Daoy (cell line): ENCODE measurements around the gene MAP2K6. TPM values are rescaled to one million over a fixed set of nuclear protein-coding genes. Genes with fewer than 3 reads are reported as not detected.

Source experiments
- DNase-seq: peaks from one replicate; pipeline ENCODE4 v3.0.0-alpha.2; 2015; ENCODE audit warnings: low read depth
- total RNA-seq: library from RNA; depleted of rRNA; stranded (reverse); fragments of >200 nt; shearing (Covaris generic); gene quantifications from 2 replicates; pipeline ENCODE4 v1.2.3, GENCODE V29; 2014

Gene MAP2K6
- total RNA-seq, 1 experiment from 2014 or later: 0.40 TPM

DNA sequence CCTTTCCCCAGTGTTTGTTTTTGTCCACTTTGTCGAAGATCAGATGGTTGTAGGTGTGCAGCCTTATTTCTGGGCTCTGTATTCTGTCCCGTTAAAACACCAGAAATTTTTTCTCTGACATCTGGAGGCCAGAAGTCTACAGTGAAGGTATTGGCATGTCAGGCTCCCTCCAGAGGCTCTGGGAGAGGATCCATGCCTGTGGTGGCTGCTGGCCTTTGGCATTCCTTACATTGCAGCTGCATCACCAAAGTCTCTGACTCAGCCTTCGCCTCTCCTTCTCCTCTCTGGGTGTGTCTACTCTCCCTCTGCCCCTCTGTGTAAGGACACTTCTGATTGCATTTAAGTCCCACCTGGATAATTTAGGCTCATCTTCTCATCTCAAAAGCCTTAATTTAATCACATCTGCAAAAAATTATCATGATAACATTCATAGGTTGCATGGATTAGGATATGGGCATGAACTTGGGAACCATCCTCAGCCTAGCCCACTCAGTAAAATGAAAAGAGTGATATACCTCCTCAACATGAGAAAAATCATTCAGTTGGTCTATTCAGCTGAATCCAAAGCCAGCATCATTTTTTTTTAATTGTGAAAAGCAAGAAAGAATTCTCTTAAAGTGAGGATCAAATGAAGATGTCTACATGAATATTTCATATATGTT is 78.0 kb downstream of the MAP2K6 start:
- peak; percentile 75 for DNase-seq

DNA sequence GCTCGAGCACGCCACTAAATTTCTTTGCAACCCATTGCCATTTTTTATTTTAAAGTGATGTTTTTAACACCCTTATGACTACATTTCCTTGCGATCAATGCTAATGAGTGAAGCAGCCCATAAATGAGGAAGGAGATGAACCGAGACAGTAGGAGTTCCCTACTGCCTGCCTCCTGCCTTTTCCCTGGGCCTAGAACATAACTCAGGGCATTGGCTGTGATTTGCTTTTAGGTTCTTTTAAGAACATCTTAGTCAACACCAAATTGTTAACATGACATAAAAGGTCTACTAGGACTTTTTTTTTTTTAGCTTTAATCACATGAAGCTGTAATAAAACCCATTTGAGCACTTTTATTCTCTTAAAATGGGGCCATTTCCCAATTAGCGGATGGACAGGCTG is 81.3 kb downstream of the MAP2K6 start:
- DNase-seq: no peak

DNA sequence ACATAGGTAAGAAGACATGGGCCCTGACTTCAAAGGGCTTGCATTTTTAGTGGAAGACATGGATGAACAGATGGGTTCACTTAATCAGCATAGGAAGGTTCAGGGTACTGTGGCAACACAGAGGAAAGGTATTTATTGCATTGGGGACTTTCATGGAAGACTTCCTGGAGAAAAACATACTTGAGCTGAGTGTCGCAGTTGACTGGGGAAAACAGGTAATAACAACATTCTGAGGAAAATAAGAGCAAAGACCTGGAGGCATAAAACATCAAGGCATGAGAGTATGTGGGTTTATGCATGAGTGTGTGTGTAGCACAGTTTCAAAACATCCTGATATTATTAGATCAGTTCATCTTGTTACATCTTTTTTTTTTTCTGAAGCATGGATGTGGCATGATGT is 82.7 kb downstream of the MAP2K6 start:
- no peak for DNase-seq

DNA sequence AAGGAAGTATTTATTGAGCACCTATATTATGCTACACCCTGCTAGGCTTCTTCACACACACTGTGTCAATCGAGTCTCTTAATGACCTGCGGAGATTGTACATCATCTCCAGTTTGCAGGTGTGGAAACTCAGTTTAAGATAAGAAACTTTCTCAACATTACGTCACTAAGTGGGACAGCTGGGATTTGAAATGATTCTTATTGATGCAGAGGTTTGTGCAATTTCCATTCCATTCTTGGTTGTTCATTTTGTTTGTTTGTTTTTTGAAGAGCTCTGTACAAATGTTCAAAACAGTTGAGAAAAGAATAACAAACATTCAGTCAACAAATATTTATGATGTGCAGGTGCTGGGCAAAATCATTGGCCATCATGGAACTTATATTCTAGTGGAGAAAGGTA is 84.8 kb downstream of the MAP2K6 start:
- no peak for DNase-seq

DNA sequence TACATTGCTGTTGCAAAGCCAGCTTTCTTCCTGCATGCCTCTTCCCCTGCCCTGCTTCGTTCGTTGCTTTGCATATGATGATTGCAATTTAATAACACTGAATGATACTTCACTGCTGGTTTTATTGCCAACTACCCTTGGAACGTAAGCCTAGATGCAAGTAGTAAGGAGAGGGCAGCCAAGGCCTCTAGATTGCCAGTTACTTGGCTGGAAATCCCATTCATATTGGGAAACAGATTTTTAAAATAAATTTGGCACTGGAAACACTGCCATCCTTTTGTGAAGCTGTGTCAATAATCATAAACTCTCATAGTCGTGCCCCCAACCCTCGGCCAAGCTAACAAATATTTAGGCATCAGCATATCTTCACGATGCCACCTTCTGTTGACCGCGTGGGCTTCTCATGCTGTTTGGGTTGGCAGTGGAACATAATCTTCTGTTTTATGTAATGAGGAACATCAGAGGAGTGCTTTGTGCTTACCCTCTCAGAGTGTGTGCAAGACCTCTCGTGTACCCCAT is 86.5 kb downstream of the MAP2K6 start:
- DNase-seq: no peak

DNA sequence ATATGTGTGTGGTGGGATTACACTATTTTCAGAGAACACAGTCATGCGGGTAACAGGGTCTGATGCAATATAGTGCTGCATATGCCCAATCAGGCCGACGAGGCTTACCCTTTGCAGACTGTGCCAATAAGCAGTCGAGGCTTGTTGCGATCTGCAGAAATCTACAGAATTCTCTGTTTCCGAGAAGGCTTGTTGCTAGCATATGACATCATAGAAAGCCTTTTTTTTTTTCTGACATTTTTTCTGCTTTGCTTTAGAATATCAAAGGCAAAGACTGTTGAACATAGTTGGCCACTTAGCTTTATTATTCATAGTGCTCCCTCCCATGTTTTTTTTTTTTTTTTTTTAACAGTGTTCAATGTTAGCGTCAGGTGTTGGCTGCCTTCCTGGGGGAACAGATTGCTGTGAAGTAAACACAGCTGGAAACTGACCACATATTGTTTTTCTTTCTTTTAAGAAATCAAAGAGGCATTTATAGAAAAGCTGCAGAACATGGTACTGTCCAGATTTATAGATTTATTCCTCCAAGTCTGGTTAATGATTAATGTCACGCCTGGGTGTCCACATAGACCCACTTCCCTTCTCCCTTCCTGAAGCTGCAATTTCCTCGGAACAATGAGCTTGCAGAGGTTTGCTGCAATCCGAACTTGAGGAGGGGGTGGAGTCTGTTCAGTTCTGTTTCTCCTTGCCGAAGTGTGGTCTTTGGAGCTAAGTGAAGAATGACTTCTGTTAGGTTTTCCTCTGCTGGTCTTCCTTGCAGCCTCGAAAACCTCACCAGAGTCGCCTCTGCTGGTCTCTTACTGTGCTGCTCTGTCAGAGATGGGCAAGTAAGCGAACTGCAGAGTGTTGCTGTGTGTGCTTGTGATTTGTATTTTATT is 87.3 kb downstream of the MAP2K6 start:
- DNase-seq: no peak

DNA sequence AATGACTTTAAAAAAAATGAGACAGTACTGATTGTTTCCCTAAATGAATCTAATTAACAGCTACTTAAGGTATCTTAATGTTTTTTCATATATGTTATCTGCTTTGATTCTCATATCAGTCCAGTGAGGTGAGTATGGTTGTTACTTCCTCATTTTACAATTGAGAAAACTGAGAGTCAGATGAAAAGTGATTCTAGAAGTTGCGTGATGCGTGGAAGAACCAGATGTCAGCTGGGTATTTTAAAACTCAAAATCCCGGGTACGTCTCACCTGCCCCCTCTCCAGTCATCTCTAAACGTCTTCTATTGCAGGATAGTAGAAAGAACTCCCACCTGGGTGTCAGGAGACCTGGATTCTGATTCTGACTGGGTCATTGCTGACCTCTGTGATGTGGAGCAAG is 89.2 kb downstream of the MAP2K6 start:
- no peak for DNase-seq

DNA sequence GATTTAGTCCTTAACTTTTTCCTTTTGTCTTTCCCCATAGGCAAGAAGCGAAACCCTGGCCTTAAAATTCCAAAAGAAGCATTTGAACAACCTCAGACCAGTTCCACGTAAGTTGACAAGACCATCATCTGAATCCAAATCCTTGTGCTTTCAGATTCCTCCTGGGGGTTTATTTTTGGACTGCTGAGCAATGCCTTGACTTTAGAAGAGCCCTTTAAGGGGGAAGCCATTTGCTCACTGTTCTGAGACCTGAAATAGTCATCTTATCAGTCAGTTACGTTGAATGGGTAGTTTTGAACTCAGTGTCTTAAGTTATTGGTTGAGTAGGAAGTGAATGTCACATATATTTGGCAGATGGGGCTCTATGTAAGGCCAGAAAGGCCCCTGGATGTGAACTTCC is 91.2 kb downstream of the MAP2K6 start:
- DNase-seq: no peak

DNA sequence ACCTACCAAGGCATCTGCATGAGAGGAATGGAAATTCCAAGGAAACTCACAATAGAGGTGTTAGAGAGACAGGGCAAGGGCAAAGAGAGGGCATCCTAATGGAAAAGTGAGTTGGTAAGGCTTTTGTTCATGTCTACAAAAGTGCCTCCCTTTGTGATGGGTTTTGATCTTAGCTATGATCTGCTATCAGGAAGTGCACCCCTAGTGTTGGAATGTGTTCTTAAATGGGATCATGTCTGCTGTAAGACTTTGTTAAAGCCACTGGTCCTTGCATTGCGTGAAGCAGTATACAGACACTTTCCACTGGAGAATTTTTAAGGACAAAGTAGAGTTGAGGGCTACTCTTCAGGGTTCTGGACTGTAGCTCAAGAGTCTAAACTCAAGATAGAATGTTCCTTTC is 92.0 kb downstream of the MAP2K6 start:
- no peak for DNase-seq

DNA sequence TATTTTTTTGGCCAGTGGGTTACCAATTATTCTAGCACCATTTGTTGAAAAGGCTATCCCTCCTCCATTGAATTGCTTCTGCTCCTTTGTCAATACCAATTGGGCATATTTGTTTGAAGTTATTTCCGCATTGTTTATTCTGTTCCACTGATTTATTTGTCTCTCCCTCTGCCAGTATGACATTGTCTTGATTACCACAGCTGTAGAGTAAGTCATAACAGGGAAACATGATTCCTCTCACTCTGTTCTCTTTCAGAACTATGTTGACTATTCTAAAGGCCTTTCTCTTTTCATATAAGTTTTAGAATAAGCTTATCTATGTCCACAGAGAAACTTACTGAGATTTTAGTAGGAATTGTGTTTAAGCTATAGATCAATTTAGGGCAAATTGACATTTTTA is 94.3 kb downstream of the MAP2K6 start:
- DNase-seq: no peak

DNA sequence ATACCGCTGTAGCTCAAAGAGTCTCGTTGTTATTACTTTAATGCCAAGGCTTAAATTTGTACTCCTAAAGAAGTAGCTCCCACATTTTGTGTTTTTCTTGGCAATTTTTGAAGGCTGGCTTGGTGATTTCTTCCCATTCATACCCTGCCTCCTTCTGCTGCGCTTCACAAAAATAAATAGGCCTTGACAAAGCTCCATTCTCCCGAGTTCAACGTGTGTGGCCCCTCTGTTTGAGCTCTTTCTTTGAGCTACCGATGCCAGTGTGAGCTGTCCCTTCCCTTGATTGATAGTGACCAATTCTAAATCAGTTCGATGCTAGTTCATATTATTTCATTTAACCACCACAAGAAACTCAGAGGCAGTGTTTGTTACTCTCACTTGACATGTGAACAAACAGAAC is 96.8 kb downstream of the MAP2K6 start:
- DNase-seq: no peak

DNA sequence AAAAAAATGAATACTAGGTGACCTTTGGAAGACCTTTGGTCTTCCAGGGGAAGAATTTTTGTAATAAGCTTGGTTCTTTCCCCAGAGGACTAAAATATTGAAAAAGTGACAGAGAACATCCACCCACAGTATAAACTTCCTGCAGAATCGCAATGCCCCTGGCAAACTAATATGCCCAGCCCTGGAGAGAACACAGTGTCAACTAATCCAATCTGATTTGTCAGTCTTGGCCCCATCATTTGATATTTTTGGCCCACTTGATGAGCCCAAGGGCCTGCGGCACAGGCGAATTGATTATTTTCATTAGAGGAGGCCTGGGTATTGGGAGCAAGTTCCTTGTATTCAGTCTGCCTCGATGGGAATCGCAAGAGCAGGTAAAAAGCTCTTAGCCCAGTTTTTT is 98.4 kb downstream of the MAP2K6 start:
- no peak for DNase-seq

DNA sequence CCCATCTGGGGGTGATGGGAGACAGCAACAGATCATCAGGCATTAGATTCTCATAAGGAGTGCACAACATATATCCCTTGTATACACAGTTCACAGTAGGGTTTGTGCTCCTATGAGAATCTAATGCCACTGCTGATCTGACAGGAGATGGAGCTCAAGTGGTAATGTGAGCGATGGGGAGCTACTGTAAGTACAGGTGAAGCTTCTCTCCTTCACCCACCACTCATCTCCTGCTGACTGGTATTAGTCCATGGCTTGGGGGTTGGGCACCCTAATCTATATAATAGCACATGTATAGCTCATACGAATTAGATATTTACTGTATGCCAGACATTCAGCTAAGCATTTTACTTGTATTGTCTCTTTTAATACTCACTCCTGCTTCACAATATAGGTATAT is 101.7 kb downstream of the MAP2K6 start:
- DNase-seq: no peak

DNA sequence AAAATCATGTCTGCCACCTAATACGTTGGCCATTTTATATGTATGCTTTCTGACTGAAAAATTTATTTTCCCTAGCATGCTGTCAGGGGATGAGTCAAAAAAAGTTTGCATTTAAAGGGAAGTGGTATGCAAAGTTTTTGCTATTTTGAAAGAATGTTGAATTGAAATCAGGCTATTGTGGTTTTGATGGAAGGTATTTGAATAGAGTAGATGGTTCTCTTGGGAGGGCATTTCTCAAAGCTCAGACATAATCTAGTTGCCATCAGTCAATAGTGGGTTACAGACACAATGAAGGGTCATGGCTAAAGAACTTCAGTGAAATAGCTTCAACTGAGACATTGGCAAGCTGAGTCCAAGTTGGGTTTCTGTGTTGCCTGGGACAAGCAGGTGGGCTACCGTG is 102.4 kb downstream of the MAP2K6 start:
- no peak for DNase-seq

DNA sequence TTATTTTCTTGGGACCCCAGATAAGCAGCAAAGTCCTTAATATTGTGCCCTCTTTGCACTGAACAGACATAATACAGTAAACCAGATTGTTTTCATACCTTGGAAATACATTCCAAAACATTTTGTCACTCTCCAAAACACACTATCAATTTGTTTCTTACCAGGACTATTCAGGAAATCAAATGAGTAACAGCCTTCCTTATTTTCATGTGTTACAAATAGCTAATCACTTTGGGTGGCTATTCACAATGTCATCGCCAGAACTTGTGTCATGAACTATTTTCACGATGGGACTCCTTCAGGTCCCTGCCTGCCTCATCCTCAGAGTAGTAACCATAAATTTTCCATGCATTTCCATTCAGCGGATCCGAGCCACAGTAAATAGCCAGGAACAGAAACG is 104.5 kb downstream of the MAP2K6 start:
- no peak for DNase-seq

DNA sequence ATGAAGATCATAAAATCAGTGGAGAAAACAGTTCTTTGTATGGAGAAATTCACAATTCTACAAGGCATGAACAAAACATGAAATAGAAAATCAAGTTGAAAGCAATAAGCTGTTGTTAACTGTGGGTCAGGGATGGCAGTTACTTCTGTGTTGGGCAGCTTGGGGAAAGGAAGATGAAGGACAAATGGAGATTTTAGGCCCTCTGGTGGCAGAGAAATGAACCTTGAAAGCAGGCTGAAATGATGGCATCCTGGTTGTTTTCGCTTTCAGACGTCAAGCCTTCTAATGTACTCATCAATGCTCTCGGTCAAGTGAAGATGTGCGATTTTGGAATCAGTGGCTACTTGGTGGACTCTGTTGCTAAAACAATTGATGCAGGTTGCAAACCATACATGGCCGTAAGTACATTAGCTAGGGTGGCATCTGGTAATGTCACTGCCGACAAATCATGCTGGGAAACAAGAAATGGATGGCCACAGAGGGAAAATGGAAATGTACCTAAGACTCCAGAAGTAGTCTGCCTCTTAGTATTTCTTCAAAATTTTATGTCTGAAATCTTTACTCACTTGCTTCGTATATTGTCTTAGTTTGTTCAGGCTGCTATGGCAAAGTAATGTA is 108.9 kb downstream of the MAP2K6 start:
- peak; percentile 35 for DNase-seq

DNA sequence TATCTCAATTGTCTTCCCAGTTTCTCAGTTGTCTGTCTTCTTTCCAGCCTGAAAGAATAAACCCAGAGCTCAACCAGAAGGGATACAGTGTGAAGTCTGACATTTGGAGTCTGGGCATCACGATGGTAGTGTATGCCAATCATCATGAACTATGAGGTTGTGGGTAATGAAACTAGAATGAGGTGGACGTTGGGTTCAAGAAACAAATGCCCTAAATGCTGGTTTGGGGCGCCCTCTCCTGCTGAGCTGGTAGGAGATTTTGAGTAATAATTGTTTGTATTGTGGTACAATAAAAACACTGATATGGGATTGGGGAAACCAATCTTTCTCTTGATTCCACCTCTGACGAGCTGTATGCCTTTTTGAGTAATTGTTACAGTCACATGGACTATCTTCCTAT is 110.4 kb downstream of the MAP2K6 start:
- DNase-seq: no peak

DNA sequence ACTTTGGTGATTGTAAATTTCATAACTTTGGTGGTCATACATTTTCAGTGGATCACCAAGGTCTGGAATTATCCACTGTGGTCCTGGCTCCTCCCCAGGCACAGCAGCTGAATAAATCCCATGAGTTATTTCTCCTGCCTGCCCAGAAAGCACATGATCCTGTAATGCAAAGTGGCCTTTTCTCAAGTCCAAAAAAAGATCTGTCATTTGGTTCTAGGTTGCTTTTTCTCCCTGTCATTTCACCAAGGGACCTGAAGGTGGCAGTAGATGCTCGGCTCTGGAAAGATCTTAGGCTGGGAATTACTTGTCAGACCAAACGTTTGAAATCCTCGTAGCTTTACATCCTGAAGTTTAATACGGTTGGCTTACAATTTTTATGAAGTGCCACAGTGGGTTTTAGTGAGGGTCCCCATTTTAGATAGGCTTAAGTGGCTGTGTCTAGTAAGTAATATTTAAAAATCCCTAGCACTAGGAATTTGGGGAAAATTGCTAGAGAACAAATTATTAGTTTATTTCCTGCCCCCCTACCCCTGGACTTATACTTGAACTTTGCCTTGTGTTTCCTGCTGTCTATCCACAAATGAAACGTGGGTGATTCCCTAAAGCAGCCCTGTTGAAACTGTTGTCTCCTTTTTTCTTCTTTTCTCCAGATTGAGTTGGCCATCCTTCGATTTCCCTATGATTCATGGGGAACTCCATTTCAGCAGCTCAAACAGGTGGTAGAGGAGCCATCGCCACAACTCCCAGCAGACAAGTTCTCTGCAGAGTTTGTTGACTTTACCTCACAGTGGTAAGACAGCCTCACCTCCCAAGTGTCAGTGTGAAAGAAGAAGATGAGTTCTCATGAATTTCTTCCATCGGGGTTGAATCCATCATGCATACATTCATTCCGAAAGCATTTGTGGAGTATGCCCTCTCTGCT is 111.7 kb downstream of the MAP2K6 start:
- DNase-seq: peak; percentile 53

DNA sequence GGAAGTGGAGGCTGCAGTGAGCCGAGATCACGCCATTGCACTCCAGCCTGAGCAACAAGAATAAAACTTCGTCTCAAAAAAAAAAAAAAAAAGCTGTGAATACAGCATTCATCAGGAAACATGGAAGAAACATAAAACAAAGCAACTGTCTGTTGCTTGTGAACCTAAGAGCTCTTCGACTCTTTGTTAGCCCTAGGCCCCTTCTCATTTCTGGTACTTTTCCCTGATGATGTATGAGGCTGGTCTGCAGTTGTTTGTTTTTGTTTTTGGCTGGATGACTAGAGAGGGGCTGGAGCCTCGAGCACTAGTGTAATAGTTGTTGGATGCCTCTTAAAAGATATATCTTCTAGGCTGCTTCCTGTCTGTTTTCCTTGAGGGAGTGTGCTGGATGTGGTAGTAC is 113.5 kb downstream of the MAP2K6 start:
- DNase-seq: no peak

DNA sequence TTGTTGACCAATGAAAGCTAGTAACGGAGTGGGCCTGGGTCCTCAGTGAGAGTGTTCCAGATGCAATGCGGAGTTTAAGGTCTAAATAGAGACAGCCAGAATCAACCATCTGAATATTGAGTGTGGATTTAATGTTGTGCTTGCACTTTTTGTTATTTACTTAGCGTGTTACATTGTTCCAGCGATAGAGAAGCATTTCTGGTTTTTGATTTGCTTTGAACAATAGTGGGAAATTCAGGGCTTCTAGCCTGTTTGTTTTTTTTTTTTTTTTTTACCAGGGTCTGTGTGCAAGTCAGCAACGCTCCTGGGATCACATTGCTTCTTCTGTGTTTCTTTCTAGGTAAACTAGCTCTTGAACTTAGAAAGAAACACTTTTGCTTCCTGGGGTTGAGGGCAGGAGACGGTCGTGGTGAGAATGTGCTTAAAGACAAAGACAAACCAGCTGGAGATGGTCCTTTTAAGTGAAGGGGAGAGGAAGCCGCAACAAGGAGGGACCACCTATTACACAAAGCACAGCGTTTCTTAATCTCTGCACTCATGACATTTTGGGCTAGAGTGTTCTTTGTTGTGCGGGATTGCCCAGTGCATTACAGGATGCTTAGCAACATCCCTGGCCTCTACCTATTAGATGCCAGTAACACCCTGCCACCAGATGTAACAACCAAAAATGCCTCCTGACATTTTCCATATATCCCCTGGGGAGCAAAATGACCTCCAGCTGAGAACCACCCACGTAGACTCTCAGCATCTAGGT is 119.2 kb downstream of the MAP2K6 start:
- no peak for DNase-seq

DNA sequence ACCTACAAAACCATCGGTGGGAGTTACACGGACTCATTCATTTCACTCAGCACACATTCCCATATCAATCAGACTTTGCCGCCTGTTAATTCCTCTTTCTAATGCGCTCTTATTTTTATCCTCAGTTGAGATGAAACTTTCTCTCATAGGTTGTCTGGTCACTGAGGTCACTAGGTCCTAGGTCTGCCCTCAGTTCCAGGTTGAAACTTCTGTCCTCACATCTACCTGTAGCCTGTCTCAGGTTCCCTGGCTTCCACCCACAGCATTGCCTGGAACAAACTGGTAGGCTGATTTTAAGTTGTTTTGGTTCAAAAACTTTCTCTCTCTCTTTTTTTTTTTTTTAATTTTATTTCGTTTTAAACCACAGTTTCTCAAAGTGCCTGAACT is 119.7 kb downstream of the MAP2K6 start:
- no peak for DNase-seq
